Measurements from ENCODE around the gene ZMIZ1.

ZMIZ1 gene

GRCh38 chr10:79314761-79315601 lies 246.2 kb downstream of the ZMIZ1 start:
- no peak for FAIRE-seq

- no peak for FAIRE-seq
These were observed 246.8 kb downstream of the ZMIZ1 start for GRCh38 chr10:79315602-79315920.

GRCh38 chr10:79316671-79317431 lies 248.1 kb downstream of the ZMIZ1 start:
- no peak for FAIRE-seq

GRCh38 chr10:79318369-79318768 lies 249.6 kb downstream of the ZMIZ1 start:
- FAIRE-seq = no peak

GRCh38 chr10:79319115-79319771 lies 250.5 kb downstream of the ZMIZ1 start:
- no peak for FAIRE-seq

GRCh38 chr10:79320316-79320715 lies 251.6 kb downstream of the ZMIZ1 start:
- no peak for FAIRE-seq

GRCh38 chr10:79320820-79321493 lies 252.2 kb downstream of the ZMIZ1 start:
- FAIRE-seq = no peak

GRCh38 chr10:79321494-79321882 lies 252.7 kb downstream of the ZMIZ1 start:
- FAIRE-seq = no peak

GRCh38 chr10:79321951-79322350 lies 253.2 kb downstream of the ZMIZ1 start:
- FAIRE-seq = no peak

GRCh38 chr10:79322616-79323543 lies 254.1 kb downstream of the ZMIZ1 start:
- FAIRE-seq = no peak

- no peak for FAIRE-seq
These were observed 254.8 kb downstream of the ZMIZ1 start for GRCh38 chr10:79323602-79324001.

GRCh38 chr10:79324032-79324695 lies 255.4 kb downstream of the ZMIZ1 start:
- no peak for FAIRE-seq

- no peak for FAIRE-seq
These were observed 257.8 kb downstream of the ZMIZ1 start for GRCh38 chr10:79326361-79327089.

GRCh38 chr10:79327090-79327457 lies 258.3 kb downstream of the ZMIZ1 start:
- FAIRE-seq = no peak

- no peak for FAIRE-seq
These were observed 259.5 kb downstream of the ZMIZ1 start for GRCh38 chr10:79328147-79328701.

GRCh38 chr10:79328737-79329504 lies 260.2 kb downstream of the ZMIZ1 start:
- FAIRE-seq = no peak

- no peak for FAIRE-seq
These were observed 260.8 kb downstream of the ZMIZ1 start for GRCh38 chr10:79329529-79329928.

GRCh38 chr10:79331226-79331625 lies 262.5 kb downstream of the ZMIZ1 start:
- no peak for FAIRE-seq

- no peak for FAIRE-seq
These were observed 262.9 kb downstream of the ZMIZ1 start for GRCh38 chr10:79331709-79332108.
